Chondrocyte (in vitro differentiated cells): ENCODE measurements around the gene PLEKHM1. TPM values are rescaled to one million over a fixed set of nuclear protein-coding genes. Genes with fewer than 3 reads are reported as not detected.

Experiments used
- DNase-seq: peaks from one replicate; pipeline ENCODE4 v3.0.0; 2021; ENCODE audit warnings: mixed read lengths, low spot score
- H3K27ac Mint-ChIP-seq: one replicate; pipeline ENCODE4 v1.8.0; 2021; ENCODE audit warnings: mild to moderate bottlenecking, moderate library complexity, mixed read lengths; ENCODE audit not compliant: unreplicated experiment
- H3K27me3 Mint-ChIP-seq: 2 replicates; pipeline ENCODE4 v1.8.0; 2021; ENCODE audit warnings: low read depth, mixed read lengths
- H3K36me3 Mint-ChIP-seq: 2 replicates; pipeline ENCODE4 v1.8.0; 2021; ENCODE audit warnings: low read depth, mixed read lengths
- H3K4me1 Mint-ChIP-seq: 2 replicates; pipeline ENCODE4 v1.8.0; 2021; ENCODE audit warnings: low read depth, mild to moderate bottlenecking, mixed read lengths
- H3K4me3 Mint-ChIP-seq: one replicate; pipeline ENCODE4 v1.8.0; 2021; ENCODE audit warnings: mild to moderate bottlenecking, moderate library complexity, mixed read lengths; ENCODE audit not compliant: unreplicated experiment
- H3K9me3 Mint-ChIP-seq: 2 replicates; pipeline ENCODE4 v1.8.0; 2021; ENCODE audit warnings: low read depth, mixed read lengths
- CTCF ChIP-seq: fragments of 200-600 bp; sonication (generic); IDR thresholded peaks from 2 replicates; pipeline ENCODE4 v1.5.0; 2021; ENCODE audit warnings: antibody characterized with exemption, mild to moderate bottlenecking, moderate library complexity
- total RNA-seq: library from RNA; stranded (reverse); gene quantifications from 3 replicates; pipeline ENCODE4 v1.2.1, GENCODE V29; 2021

Gene PLEKHM1
- total RNA-seq, 1 donor from 2014 or later, result 30.8 TPM

GRCh38 chr17:45405250-45406086, 85.1 kb downstream of the PLEKHM1 start:
- peak overlapping the region; percentile 28 for H3K4me3 Mint-ChIP-seq
- peaks cover 3% of the 10 kb centered on the region for H3K36me3 Mint-ChIP-seq
- no peaks in the 10 kb centered on the region for H3K27me3 Mint-ChIP-seq
- no peak for TF ChIP-seq CTCF
- peak; percentile 79 for DNase-seq
- H3K27ac Mint-ChIP-seq, result no peak overlapping the region
- H3K9me3 Mint-ChIP-seq, result no peaks in the 10 kb centered on the region
- H3K4me1 Mint-ChIP-seq, result no peaks in the 10 kb centered on the region

GRCh38 chr17:45404870-45405249, 85.7 kb downstream of the PLEKHM1 start:
- no peaks in the 10 kb centered on the region for H3K9me3 Mint-ChIP-seq
- TF ChIP-seq CTCF, result no peak
- no peak overlapping the region for H3K4me3 Mint-ChIP-seq
- H3K27ac Mint-ChIP-seq, result no peak overlapping the region
- H3K4me1 Mint-ChIP-seq, result no peaks in the 10 kb centered on the region
- peak; percentile 84 for DNase-seq
- H3K36me3 Mint-ChIP-seq, result peaks cover 3% of the 10 kb centered on the region
- no peaks in the 10 kb centered on the region for H3K27me3 Mint-ChIP-seq

GRCh38 chr17:45403906-45404490, 86.5 kb downstream of the PLEKHM1 start:
- Mint-ChIP-seq H3K4me1 (no peaks in the 10 kb centered on the region), H3K27me3 (no peaks in the 10 kb centered on the region), H3K36me3 (peaks cover 3% of the 10 kb centered on the region), H3K9me3 (no peaks in the 10 kb centered on the region), H3K27ac (no peak overlapping the region), H3K4me3 (no peak overlapping the region)
- no peak for DNase-seq
- TF ChIP-seq CTCF, result no peak

GRCh38 chr17:45402916-45403315, 87.6 kb downstream of the PLEKHM1 start:
- TF ChIP-seq CTCF, result no peak
- Mint-ChIP-seq H3K36me3 (peaks cover 3% of the 10 kb centered on the region), H3K27me3 (no peaks in the 10 kb centered on the region), H3K4me1 (no peaks in the 10 kb centered on the region), H3K4me3 (no peak overlapping the region), H3K27ac (no peak overlapping the region), H3K9me3 (no peaks in the 10 kb centered on the region)
- no peak for DNase-seq

- DNase-seq, result no peak
- no peak overlapping the region for H3K4me3 Mint-ChIP-seq
- H3K36me3 Mint-ChIP-seq, result peaks cover 3% of the 10 kb centered on the region
- no peaks in the 10 kb centered on the region for H3K27me3 Mint-ChIP-seq
- no peak overlapping the region for H3K27ac Mint-ChIP-seq
- peaks cover 5% of the 10 kb centered on the region for H3K4me1 Mint-ChIP-seq
- H3K9me3 Mint-ChIP-seq, result no peaks in the 10 kb centered on the region
- peak; percentile 11 for TF ChIP-seq CTCF
Measured at GRCh38 chr17:45398800-45399199, 91.7 kb downstream of the PLEKHM1 start.
